GM21515 (cell line): Measurements from ENCODE around the gene ARHGAP15.

Experiments used
- ATAC-seq: cut with Tn5 transposase; IDR thresholded peaks from one replicate; pipeline ENCODE4 v1.9.1; 2021; ENCODE audit not compliant: unreplicated experiment

ARHGAP15 gene

GRCh38 chr2:143564419-143564818 lies 435.2 kb downstream of the ARHGAP15 start:
- peak; percentile 87 for ATAC-seq

GRCh38 chr2:143571747-143572146 lies 442.5 kb downstream of the ARHGAP15 start:
- ATAC-seq: no peak

GRCh38 chr2:143572421-143572820 lies 443.2 kb downstream of the ARHGAP15 start:
- no peak for ATAC-seq

GRCh38 chr2:143574069-143574468 lies 444.9 kb downstream of the ARHGAP15 start:
- no peak for ATAC-seq

GRCh38 chr2:143575340-143575739 lies 446.1 kb downstream of the ARHGAP15 start:
- ATAC-seq: no peak

- no peak for ATAC-seq
Observed at GRCh38 chr2:143577489-143577888, 448.3 kb downstream of the ARHGAP15 start.

GRCh38 chr2:143579456-143579855 lies 450.2 kb downstream of the ARHGAP15 start:
- ATAC-seq: no peak

GRCh38 chr2:143581134-143581533 lies 451.9 kb downstream of the ARHGAP15 start:
- ATAC-seq: no peak

- no peak for ATAC-seq
Observed at GRCh38 chr2:143582046-143582747, 453.0 kb downstream of the ARHGAP15 start.

GRCh38 chr2:143584936-143585335 lies 455.7 kb downstream of the ARHGAP15 start:
- no peak for ATAC-seq

- ATAC-seq: no peak
Observed at GRCh38 chr2:143586119-143586518, 456.9 kb downstream of the ARHGAP15 start.

GRCh38 chr2:143588746-143589145 lies 459.5 kb downstream of the ARHGAP15 start:
- ATAC-seq: no peak

GRCh38 chr2:143594161-143594560 lies 464.9 kb downstream of the ARHGAP15 start:
- ATAC-seq: no peak

GRCh38 chr2:143594745-143595144 lies 465.5 kb downstream of the ARHGAP15 start:
- no peak for ATAC-seq

GRCh38 chr2:143600116-143600515 lies 470.9 kb downstream of the ARHGAP15 start:
- ATAC-seq: no peak

- ATAC-seq: no peak
Observed at GRCh38 chr2:143601828-143602227, 472.6 kb downstream of the ARHGAP15 start.

- ATAC-seq: no peak
Observed at GRCh38 chr2:143603035-143603655, 473.9 kb downstream of the ARHGAP15 start.

GRCh38 chr2:143603846-143604565 lies 474.8 kb downstream of the ARHGAP15 start:
- no peak for ATAC-seq

GRCh38 chr2:143604566-143604959 lies 475.3 kb downstream of the ARHGAP15 start:
- no peak for ATAC-seq

- no peak for ATAC-seq
Observed at GRCh38 chr2:143607231-143608062, 478.2 kb downstream of the ARHGAP15 start.

- ATAC-seq: no peak
Observed at GRCh38 chr2:143608063-143608423, 478.8 kb downstream of the ARHGAP15 start.
